ENCODE data around the gene MAN1C1.

Gene MAN1C1

DNA sequence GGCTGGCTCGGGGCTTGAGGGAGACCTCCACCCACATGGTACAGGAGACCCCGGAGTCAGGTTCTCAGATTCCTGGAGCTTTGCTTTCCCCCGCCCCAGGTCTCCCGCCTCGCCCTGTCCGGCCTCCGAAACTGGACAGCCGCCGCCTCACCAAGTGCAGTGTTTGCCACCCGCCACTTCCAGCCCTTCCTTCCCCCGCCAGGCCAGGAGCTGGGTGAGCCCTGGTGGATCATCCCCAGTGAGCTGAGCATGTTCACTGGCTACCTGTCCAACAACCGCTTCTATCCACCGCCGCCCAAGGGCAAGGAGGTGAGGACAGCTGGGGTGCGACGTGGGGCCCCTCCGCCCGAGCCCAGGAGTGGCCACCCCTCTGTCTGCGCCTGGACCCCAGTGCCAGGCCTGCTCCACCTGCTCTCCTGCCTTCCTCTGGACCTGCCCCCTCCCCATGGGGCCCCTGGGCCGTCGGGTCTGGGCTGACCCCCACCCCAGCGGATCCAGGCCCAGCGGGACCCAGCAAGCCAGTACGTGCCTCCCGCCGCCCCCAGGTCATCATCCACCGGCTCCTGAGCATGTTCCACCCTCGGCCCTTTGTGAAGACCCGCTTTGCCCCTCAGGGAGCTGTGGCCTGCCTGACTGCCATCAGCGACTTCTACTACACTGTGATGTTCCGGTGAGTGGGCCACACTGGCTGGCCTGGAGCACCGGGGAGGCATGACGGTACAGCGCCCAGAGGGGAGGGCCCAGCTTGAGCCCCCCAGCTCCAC lies 192.1 kb downstream of the MAN1C1 start:
- POLR2A ChIA-PET (ENCODE audit: low non-redundant PET) = no interaction called here
- CTCF ChIA-PET = interaction anchor here (0.6 to 3.0 kb wide), 5 partner anchors 9 to 355 kb away, joined by 4 to 9 read pairs (median 4); partner anchors contain the start of gene SELENON
- no peak overlapping the region for H3K27ac ChIP-seq
- no peak for TF ChIP-seq CTCF (conservative IDR thresholded peaks at IDR 0.05; ENCODE audit: low read depth)
- no peak for DNase-seq (ENCODE audit: low spot score)

GRCh38 chr1:25809283-25809926 lies 192.8 kb downstream of the MAN1C1 start:
- H3K27ac ChIP-seq = no peak overlapping the region
- DNase-seq (ENCODE audit: low spot score) = no peak
- ChIA-PET POLR2A (ENCODE audit: low non-redundant PET) (interaction anchor here (0.6 kb wide), 1 partner anchor 10 kb away, joined by 3 read pairs; the partner anchor contains the start of gene MTFR1L), CTCF (interaction anchor here (0.6 to 3.0 kb wide), 6 partner anchors 9 to 1947 kb away, joined by 3 to 9 read pairs (median 4); no protein-coding TSS in a partner anchor)
- TF ChIP-seq CTCF (conservative IDR thresholded peaks at IDR 0.05; ENCODE audit: low read depth) = no peak

DNA sequence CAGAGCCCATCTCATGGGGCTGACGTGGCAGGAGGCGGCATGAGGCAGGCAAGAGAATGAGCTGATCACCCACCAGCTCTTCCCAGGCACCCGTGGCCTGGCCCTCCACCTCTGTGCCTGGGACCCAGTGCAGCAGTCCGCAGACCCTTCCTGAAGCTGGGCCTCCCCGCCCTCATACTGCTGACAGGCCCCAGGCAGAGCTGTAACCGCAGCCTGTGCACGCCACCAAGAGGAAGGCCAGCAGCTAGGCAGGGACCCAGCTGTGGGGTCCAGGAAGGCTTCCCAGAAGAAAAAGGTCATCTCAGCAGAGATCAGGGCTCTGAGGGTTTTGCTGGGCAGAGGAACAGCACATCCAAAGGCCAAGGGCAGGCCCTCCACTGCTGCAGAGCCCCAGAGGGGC lies 193.3 kb downstream of the MAN1C1 start:
- ChIA-PET POLR2A (ENCODE audit: low non-redundant PET) (interaction anchor here (0.6 kb wide), 1 partner anchor 10 kb away, joined by 3 read pairs; the partner anchor contains the start of gene MTFR1L), CTCF (interaction anchor here (0.6 to 3.0 kb wide), 7 partner anchors 8 to 1946 kb away, joined by 3 to 9 read pairs (median 4); no protein-coding TSS in a partner anchor)
- DNase-seq (ENCODE audit: low spot score) = no peak
- no peak overlapping the region; the same call in 1 of the 2 replicates for H3K27ac ChIP-seq
- no peak for TF ChIP-seq CTCF (conservative IDR thresholded peaks at IDR 0.05; ENCODE audit: low read depth)

DNA sequence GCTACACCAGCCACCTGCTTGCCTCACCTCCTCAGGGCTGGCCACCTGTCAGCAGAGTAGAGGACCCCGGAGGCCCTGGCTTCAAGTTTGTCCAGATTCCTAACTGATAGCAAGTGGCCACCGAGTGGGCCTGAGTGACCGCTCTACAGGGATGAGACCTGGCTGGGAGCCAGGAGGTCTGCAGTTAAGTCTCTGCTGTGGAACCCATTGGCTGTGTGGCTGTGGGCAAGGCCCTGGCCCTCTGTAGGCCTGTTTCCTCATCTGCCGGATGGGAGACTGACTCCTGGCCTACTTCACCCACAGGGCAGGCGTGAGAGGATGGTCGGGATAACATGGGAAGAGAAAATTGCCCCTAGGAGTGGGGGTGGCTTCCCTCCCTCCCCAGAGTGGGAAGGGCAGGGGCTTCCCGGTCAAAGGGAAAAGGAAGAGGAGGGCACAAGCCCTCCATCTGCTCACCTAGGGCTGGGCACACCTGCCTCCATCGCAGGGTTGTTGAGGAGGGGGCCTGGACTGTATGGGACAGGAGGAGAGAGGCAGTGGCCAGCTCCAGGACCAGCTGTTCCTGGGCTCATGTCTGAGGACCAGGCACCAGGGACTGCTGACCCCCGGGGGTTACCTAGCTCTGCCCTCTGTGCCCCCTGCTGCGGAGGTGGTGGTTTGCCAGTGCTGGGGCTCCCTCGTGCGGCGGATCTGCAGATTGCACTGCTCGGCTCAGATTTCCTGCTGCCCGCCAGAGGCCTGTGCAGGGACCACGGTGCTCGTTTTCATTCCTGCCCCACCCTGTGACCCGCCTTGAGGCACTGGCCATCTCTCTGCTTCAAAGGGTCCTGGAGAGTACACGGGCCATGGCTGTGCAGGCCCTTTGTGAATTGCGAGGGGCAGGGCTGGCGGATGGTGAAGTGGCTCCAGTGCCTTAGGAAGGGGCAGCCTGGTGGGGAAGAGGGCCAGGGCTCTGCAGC lies 194.0 kb downstream of the MAN1C1 start:
- ChIA-PET POLR2A (ENCODE audit: low non-redundant PET) (no interaction called here), CTCF (interaction anchor here (0.6 to 3.0 kb wide), 7 partner anchors 11 to 1873 kb away, joined by 3 to 9 read pairs (median 3); partner anchors contain the start of genes SELENON and SYF2)
- peak; percentile 94 for TF ChIP-seq CTCF (conservative IDR thresholded peaks at IDR 0.05; ENCODE audit: low read depth)
- DNase-seq (ENCODE audit: low spot score) = peak; percentile 60
- peak overlapping the region; percentile 25; the same call in 1 of the 2 replicates for H3K27ac ChIP-seq

DNA sequence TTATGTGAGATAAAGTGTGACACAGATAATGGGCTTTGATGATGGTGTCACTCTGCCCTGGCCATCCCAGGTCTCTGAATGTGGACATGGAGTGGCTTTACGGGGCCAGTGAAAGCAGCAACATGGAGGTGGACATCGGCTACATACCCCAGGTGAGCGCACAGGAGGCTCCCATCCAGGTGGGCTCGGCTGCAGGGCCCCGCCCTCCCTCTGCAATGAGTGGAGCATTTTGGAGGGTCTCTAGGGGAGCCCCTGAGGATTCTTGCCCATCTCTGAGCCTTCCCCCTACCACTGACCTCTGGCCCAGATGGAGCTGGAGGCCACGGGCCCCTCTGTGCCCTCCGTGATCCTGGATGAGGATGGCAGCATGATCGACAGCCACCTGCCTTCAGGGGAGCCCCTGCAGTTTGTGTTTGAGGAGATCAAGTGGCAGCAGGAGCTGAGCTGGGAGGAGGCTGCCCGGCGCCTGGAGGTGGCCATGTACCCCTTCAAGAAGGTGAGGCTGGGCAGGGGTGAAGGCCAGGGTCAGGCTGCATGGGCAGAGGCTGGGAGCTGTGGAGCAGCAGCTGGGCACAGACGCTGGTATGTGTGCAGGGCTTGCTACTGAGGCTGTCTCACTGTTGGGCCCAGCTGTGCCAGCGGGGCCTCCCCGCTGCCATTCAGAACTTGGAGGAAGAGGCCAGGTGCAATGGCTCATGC lies 194.9 kb downstream of the MAN1C1 start:
- no peak for DNase-seq (ENCODE audit: low spot score)
- H3K27ac ChIP-seq = peak overlapping the region; percentile 25; the same call in 1 of the 2 replicates
- POLR2A ChIA-PET (ENCODE audit: low non-redundant PET) = no interaction called here
- CTCF ChIA-PET = interaction anchor here (0.5 to 1.0 kb wide), 4 partner anchors 12 to 81 kb away, joined by 3 read pairs; partner anchors contain the start of gene SELENON
- TF ChIP-seq CTCF (conservative IDR thresholded peaks at IDR 0.05; ENCODE audit: low read depth) = no peak

Measured in RWPE1 (cell line).